ENCODE results near the gene S100A6.

Gene S100A6

DNA sequence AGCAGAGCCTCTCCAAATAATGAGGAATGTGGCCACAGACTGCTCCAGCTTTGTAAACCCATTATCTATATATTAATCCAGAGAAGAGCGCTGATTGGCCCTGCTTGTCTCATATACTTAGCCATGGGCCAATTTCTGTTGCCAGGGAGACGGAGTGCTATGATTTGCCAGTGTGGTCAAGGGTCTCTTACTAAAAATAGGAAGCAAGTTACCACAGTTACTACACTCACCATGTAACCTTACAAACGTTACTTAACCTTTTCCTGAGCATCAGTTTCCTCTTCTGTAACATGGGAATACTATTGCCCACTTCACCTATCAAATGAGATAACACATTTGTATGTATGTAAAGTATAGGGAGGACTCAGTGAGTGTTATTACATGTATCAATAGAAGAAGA, 37.6 kb upstream of the S100A6 start:
- TF ChIP-seq, protein P1, sequence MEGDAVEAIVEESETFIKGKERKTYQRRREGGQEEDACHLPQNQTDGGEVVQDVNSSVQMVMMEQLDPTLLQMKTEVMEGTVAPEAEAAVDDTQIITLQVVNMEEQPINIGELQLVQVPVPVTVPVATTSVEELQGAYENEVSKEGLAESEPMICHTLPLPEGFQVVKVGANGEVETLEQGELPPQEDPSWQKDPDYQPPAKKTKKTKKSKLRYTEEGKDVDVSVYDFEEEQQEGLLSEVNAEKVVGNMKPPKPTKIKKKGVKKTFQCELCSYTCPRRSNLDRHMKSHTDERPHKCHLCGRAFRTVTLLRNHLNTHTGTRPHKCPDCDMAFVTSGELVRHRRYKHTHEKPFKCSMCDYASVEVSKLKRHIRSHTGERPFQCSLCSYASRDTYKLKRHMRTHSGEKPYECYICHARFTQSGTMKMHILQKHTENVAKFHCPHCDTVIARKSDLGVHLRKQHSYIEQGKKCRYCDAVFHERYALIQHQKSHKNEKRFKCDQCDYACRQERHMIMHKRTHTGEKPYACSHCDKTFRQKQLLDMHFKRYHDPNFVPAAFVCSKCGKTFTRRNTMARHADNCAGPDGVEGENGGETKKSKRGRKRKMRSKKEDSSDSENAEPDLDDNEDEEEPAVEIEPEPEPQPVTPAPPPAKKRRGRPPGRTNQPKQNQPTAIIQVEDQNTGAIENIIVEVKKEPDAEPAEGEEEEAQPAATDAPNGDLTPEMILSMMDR (IDR thresholded peaks at IDR 0.05) = no peak

DNA sequence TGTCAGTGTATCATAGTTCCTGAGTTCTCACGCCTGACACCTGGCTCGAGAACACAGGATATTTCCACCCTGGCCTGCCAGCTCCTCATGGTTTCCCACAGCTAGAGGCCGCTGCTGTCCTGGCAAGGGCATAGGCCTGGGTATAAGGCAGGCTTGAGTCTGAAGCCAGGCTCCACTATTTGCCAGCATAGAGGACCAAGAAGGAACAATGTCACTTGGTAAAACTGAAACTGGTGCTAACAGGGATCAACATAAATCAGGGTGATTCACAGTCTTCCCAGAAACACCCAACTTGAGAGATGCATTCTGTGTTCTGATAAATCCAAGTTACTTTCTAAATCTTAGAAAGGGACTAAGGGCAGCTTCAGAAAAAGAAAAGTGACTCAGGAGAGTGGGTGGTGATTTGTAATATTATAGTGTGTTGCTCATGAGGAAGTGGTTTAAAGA, 36.8 kb upstream of the S100A6 start:
- TF ChIP-seq, protein P1 (IDR thresholded peaks at IDR 0.05) = peak; percentile 77

DNA sequence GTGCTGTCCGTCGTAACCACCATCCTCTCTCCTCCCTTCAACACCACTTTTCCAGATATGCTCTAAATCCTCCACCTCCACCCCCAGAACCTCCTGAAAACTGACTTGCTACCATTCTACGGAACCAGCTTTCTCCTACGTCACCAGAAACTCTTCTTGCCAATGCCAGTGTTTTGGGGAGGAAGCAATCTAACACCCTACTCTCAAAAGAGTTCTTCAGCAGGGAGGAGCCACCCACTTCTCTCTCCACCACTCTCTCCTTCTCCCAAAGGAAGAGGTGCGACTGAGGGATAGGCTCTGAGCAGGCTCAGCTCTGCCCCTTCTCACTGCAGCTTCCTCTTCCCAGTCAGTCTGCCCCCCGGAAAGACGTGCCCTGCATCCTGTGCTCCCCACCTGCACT, 35.9 kb upstream of the S100A6 start:
- TF ChIP-seq, protein P1 (IDR thresholded peaks at IDR 0.05) = no peak

DNA sequence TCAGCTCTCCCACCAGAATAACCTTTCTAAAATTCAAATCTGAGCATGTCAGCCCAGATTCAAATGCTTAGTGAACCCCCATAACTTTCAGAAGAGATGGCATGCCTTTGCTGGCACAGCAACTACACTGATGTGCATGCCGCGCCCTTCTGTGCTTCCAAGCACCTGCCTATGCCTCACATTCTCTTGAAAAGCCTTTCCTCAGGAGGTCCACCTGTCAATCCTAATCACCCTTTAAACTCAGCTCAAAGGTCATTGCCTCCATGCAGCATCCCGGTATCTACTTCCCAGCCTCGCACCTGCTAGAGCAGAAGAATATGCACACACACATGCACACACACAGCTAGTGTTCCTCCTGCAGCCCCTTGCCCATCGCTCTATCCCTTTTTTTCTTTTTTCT, 35.1 kb upstream of the S100A6 start:
- TF ChIP-seq, protein P1 (IDR thresholded peaks at IDR 0.05) = no peak

DNA sequence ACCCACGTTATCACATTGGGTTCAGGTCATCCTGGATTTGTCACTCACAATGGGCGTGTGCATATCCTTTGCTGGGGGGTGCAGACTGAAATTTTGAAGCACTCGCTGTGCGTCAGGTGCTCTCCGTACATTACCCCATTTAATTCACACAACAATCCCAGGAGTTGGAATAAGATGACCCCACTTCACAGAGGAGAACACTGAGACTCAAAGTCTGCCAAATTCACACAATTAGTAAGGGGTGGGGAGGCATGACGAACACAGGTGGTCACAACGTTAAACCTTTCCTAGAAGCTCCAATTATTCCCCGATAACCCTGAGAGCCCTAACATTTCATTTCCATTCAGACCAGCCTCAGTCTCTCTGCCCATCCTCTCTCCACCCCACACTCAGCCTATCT, 33.7 kb upstream of the S100A6 start:
- TF ChIP-seq, protein P1 (IDR thresholded peaks at IDR 0.05) = no peak

DNA sequence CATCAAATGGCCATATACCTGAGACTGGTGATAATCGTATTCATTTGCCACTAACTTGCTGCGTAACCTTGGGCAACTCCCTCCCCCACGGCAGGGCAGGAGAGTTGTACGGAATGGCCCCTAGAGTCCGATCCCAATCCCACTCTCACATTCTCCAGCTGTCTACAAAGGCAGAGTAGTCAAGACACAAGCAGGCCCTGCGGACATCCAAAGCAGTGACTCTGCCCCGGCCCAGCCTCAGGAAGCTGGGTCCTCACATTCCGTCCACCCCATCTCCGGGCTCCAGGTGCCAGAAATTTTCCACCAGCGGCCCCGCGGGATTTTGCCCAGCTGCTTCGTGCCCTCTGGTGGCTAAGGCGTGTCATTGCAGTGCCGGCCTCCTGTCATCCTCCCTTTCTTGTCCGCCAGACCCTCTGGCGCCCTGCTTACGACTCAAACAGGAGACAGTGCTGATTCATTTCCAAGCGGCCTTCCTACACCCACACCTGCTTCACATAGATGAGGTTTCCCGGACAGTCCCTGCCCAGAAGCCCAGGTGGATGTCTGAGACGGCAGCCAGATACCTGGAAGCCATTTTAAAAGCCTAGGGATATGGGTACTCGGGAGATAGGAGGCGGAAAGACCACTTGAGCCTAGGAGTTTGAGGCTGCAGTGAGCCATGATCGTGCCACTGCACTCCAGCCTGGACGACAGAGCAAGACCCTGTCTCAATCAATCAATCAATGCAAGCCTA, 32.7 kb upstream of the S100A6 start:
- TF ChIP-seq, protein P1 (IDR thresholded peaks at IDR 0.05) = peak; percentile 99

DNA sequence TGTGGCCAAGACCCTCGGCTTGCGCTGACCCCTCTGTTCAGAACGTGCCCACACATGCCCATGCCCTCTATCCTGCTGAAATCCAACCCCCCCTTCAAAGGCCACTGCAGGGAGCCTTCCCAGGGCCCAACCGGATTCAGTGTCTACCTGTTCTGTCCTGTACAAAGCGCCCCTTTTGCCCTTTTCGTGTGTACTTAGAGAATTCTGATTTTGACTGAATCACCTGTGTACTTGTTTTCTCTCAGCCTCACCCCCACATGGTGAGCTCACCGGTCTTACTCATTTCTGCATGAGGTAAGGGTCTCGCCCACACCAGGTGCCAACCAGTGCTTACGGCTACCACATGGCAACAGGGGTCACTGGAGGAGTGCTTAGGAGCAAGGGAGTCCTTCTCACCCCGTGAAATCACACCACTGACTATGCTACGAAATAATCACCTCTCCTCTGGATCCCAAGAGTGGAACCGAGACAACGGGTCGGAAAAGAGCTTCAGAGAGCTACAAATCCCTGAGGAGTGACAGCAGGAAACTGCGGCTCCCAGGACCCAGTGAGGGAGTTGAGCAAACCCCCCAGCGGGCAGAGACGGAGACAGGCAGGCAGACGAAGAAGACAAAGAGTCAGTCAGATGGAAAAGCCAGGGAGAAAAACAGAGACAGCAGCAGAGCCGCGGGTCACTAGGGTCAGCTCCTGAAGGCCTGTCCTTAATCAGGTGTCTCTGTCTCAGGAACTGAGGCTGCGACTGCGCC, 32.0 kb upstream of the S100A6 start:
- TF ChIP-seq, protein P1 (IDR thresholded peaks at IDR 0.05) = no peak
